Endothelial cell of umbilical vein (primary cell): ENCODE data around the gene SERPIND1. TPM values are rescaled to one million over a fixed set of nuclear protein-coding genes. Genes with fewer than 3 reads are reported as not detected.
A peak's percentile ranks its signal among the peaks of the same experiment; 100 is the strongest.

Experiments used
- BruUV-seq: library from RNA; stranded (reverse); fragments of 400-500 nt; replicated peaks from 2 replicates; lab custom pipeline; 2021; lab: Mats Ljungman, UMichigan
- CTCF ChIA-PET: fragments of 300-600, 350-600 bp; sonication (Branson Sonifier 250); formaldehyde crosslinking; loops from one replicate; lab custom pipeline; 2021; ENCODE audit warnings: antibody characterized with exemption, inconsistent platforms; lab: Charles Lee
- POLR2A ChIA-PET: fragments of 300-600, 350-600 bp; sonication (Branson Sonifier 250); formaldehyde crosslinking; loops from one replicate; lab custom pipeline; 2021; ENCODE audit warnings: antibody characterized with exemption, inconsistent platforms; lab: Charles Lee
- DNase-seq: peaks from one replicate; pipeline ENCODE4 v3.0.0-alpha.2; 2011; ENCODE audit warnings: low read depth, low spot score
- FAIRE-seq: peaks from 2 replicates; lab custom pipeline; 2011; peaks lifted over from hg19 to GRCh38; lab: Jason Lieb, UNC
- H2AFZ ChIP-seq: 2 replicates; pipeline ENCODE4 v1.6.0; 2012; ENCODE audit warnings: low read depth, low read length, control low read depth, inconsistent platforms
- H3K27ac ChIP-seq: 2 replicates; pipeline ENCODE4 v1.5.1; 2011; ENCODE audit warnings: low read depth, mild to moderate bottlenecking, control low read depth, low read length, moderate library complexity; ENCODE audit not compliant: insufficient read depth
- H3K27me3 ChIP-seq, 2 experiments: 2 replicates each; pipeline versions ENCODE4 v1.6.0 to v1.6.1; 2011; ENCODE audit warnings: low read length in 2 of 2, mixed read lengths in 1 of 2; ENCODE audit not compliant: control insufficient read depth in 2 of 2, insufficient read depth in 2 of 2
- H3K36me3 ChIP-seq, 2 experiments: 2 replicates in 1 of 2; 3 replicates in 1 of 2; pipeline ENCODE4 v1.5.1; 2011; ENCODE audit warnings: low read length in 2 of 2, mild to moderate bottlenecking in 1 of 2, moderate library complexity in 1 of 2; ENCODE audit not compliant: control insufficient read depth in 2 of 2, insufficient read depth in 2 of 2; ENCODE audit errors: extremely low read depth in 1 of 2
- H3K4me1 ChIP-seq: 3 replicates; pipeline ENCODE4 v1.5.1; 2011; ENCODE audit warnings: mild to moderate bottlenecking, low read length; ENCODE audit not compliant: control insufficient read depth, insufficient read depth; ENCODE audit errors: extremely low read depth
- H3K4me2 ChIP-seq: 2 replicates; pipeline ENCODE4 v1.6.1; 2011; ENCODE audit warnings: low read length, control low read depth, mixed read lengths; ENCODE audit not compliant: insufficient read depth
- H3K4me3 ChIP-seq, 3 experiments: fragments of 200-600 bp in 1 of 3; sonication (generic), shearing (Covaris generic) in 1 of 3; replicated peaks in 1 of 3; 2 replicates each; pipeline ENCODE4 v1.5.1; 2011 to 2016; ENCODE audit warnings: control low read depth in 3 of 3, low read length in 3 of 3, mild to moderate bottlenecking in 2 of 3, inconsistent platforms in 1 of 3, low read depth in 1 of 3, moderate library complexity in 1 of 3; ENCODE audit not compliant: insufficient read depth in 1 of 3
- H3K79me2 ChIP-seq: 2 replicates; pipeline ENCODE4 v1.6.0; 2012; ENCODE audit warnings: low read length, inconsistent platforms; ENCODE audit not compliant: control insufficient read depth, insufficient read depth
- H3K9ac ChIP-seq: replicated peaks from 2 replicates; pipeline ENCODE3; 2011; ENCODE audit warnings: low read length, control low read depth; ENCODE audit not compliant: insufficient read depth; ENCODE audit errors: extremely low read depth
- H3K9me1 ChIP-seq: replicated peaks from 3 replicates; pipeline ENCODE4 v1.6.0; 2011; ENCODE audit warnings: mild to moderate bottlenecking, low read length; ENCODE audit not compliant: control insufficient read depth, insufficient read depth; ENCODE audit errors: extremely low read depth
- H3K9me3 ChIP-seq: replicated peaks from 2 replicates; pipeline ENCODE4 v1.5.1; 2012; ENCODE audit warnings: low read length, inconsistent platforms; ENCODE audit not compliant: control insufficient read depth, insufficient read depth
- H4K20me1 ChIP-seq: replicated peaks from 2 replicates; pipeline ENCODE3; 2011; ENCODE audit warnings: mild to moderate bottlenecking, low read length; ENCODE audit not compliant: control insufficient read depth, insufficient read depth; ENCODE audit errors: extremely low read depth
- EZH2 ChIP-seq: IDR thresholded peaks from 2 replicates; pipeline ENCODE4 v1.6.1; 2012; ENCODE audit warnings: borderline replicate concordance, low read depth, mild to moderate bottlenecking, moderate library complexity, low read length, inconsistent platforms; ENCODE audit not compliant: severe bottlenecking
- FOS ChIP-seq: IDR thresholded peaks from 2 replicates; pipeline ENCODE4 v1.6.1; 2011; ENCODE audit warnings: mild to moderate bottlenecking, low read length, moderate library complexity, borderline replicate concordance; ENCODE audit not compliant: insufficient read depth
- GATA2 ChIP-seq: IDR thresholded peaks from 2 replicates; pipeline ENCODE4 v1.7.0; 2011; ENCODE audit warnings: low read depth, mild to moderate bottlenecking, moderate library complexity, mixed read lengths, low read length; ENCODE audit not compliant: insufficient read length, insufficient read depth
- JUN ChIP-seq: IDR thresholded peaks from 2 replicates; pipeline ENCODE4 v1.6.1; 2011; ENCODE audit warnings: borderline replicate concordance, low read depth; ENCODE audit not compliant: insufficient read length, insufficient read depth
- MYC ChIP-seq: IDR thresholded peaks from one replicate; pipeline ENCODE4 v1.6.1; 2011; ENCODE audit warnings: mild to moderate bottlenecking, low read depth, low read length
- POLR2A ChIP-seq: IDR thresholded peaks from 2 replicates; pipeline ENCODE4 v1.6.1; 2012; ENCODE audit warnings: low read depth, mild to moderate bottlenecking, control low read depth, low read length
- POLR2AphosphoS5 ChIP-seq: IDR thresholded peaks from 2 replicates; pipeline ENCODE4 v1.6.1; 2012; ENCODE audit warnings: low read depth, mild to moderate bottlenecking, control low read depth, low read length, moderate library complexity; ENCODE audit not compliant: insufficient read depth
- dilution Hi-C: fragments of 300-500 bp; cut with MboI; formaldehyde crosslinking; loops from one replicate; pipeline ENCODE4 v1.15.0; 2019; ENCODE audit warnings: low sequenced_read_pairs; ENCODE audit not compliant: extremely low pct_ligation_motif_present
- intact Hi-C: fragments of 100-400 bp; cut with micrococcal nuclease; formaldehyde crosslinking; loops from one replicate; pipeline ENCODE4 v1.10.0; 2022
- polyA plus RNA-seq, 4 experiments: library from polyadenylated mRNA; depleted of rRNA in 3 of 4; stranded (reverse) in 3 of 4; unstranded in 1 of 4; fragments of >200 nt; gene quantifications; 2 replicates each; pipeline versions ENCODE4 v1.2.1 to v1.2.3, GENCODE V29; 2011 to 2012; ENCODE audit warnings: missing spikeins in 1 of 4
- total RNA-seq: library from RNA; stranded (reverse); gene quantifications from 2 replicates; pipeline ENCODE4 v1.2.3, GENCODE V29; 2021
- TF ChIP-seq, protein P1 (sequence below): IDR thresholded peaks from 2 replicates; pipeline ENCODE4 v1.6.1; 2011; ENCODE audit not compliant: insufficient read depth, insufficient read length
- TF ChIP-seq, protein P2 (sequence below), 2 donors: IDR thresholded peaks; 1 replicate in 1 of 2; 2 replicates in 1 of 2; pipeline ENCODE4 v1.5.1; 2011; ENCODE audit warnings: low read length in 2 of 2, mild to moderate bottlenecking in 2 of 2, moderate library complexity in 2 of 2, control low read depth in 1 of 2, inconsistent platforms in 1 of 2, low read depth in 1 of 2; ENCODE audit not compliant: insufficient read depth in 1 of 2; ENCODE audit errors: extremely low read depth in 1 of 2

The SERPIND1 gene
- total and polyA plus RNA-seq, 2 donors (not counting 3 experiments of a cell fraction or from before 2014, with no cell fraction given), result 0.94 to 1.8 TPM

DNA sequence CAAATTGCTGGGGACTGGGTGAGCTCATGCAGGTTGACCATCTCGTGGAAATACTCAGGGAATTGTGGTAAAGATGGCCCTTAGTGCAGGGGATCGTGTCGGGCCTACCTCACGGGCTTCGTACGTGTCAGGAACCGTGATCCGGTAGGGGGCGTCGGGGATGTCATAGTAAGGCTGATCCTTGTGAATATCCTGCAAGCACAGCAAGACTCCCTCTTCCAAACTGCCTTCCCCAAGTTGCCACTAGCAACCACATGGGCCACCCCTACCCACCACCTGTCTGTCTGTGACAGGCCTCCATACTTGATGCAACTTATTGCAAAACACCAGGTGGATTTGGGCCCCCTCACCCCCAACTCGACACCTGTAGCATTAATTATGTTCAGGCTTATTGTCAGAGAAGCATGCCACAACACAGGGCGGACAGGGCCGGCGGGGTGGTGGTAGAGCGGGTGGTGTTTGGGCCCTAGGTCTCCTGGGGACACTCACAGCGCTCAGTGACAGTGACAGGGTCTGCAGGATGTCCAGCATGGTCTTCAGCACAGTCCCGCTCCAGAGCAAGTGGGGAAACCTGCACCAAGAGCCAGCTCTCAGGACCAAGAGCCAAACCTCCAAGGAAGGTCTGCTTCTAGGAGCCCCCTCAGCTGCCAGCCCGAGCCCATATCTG, 22.6 kb upstream of the SERPIND1 start:
- H3K4me2 ChIP-seq, result no peak overlapping the region
- H3K9ac ChIP-seq, result no peak overlapping the region
- no peaks in the 10 kb centered on the region for H3K79me2 ChIP-seq
- no peaks in the 10 kb centered on the region for H3K9me3 ChIP-seq
- peak overlapping the region; percentile 32 for H3K27ac ChIP-seq
- ChIA-PET CTCF (interaction anchor here (0.6 to 3.0 kb wide), 6 partner anchors 7 to 33 kb away, joined by 3 to 23 read pairs (median 6); no protein-coding TSS in a partner anchor), POLR2A (interaction anchor here (0.7 kb wide), 1 partner anchor 123 kb away, joined by 3 read pairs; no protein-coding TSS in a partner anchor)
- intact Hi-C loops, result no loop called here
- H4K20me1 ChIP-seq, result no peaks in the 10 kb centered on the region
- DNase-seq, result peak; percentile 7
- H3K27me3 ChIP-seq, result no peaks in the 10 kb centered on the region
- no peaks in the 10 kb centered on the region for H3K9me1 ChIP-seq
- dilution Hi-C loops, result no loop called here
- peaks cover 13% of the 10 kb centered on the region for H3K4me1 ChIP-seq
- FAIRE-seq, result no peak
- BruUV-seq, result no TSS peak
- H3K36me3 ChIP-seq, result peaks cover 0 to 8% of the 10 kb centered on the region in 2 experiments
- H3K4me3 ChIP-seq, result no peak overlapping the region
- H2AFZ ChIP-seq, result no peak overlapping the region
- TF ChIP-seq, protein P1, sequence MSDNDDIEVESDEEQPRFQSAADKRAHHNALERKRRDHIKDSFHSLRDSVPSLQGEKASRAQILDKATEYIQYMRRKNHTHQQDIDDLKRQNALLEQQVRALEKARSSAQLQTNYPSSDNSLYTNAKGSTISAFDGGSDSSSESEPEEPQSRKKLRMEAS, result no peak
- TF ChIP-seq POLR2A, result no peak
- TF ChIP-seq GATA2, result no peak
- no peak for TF ChIP-seq FOS
- TF ChIP-seq POLR2AphosphoS5, result no peak
- no peak for TF ChIP-seq JUN
- TF ChIP-seq, protein P2, sequence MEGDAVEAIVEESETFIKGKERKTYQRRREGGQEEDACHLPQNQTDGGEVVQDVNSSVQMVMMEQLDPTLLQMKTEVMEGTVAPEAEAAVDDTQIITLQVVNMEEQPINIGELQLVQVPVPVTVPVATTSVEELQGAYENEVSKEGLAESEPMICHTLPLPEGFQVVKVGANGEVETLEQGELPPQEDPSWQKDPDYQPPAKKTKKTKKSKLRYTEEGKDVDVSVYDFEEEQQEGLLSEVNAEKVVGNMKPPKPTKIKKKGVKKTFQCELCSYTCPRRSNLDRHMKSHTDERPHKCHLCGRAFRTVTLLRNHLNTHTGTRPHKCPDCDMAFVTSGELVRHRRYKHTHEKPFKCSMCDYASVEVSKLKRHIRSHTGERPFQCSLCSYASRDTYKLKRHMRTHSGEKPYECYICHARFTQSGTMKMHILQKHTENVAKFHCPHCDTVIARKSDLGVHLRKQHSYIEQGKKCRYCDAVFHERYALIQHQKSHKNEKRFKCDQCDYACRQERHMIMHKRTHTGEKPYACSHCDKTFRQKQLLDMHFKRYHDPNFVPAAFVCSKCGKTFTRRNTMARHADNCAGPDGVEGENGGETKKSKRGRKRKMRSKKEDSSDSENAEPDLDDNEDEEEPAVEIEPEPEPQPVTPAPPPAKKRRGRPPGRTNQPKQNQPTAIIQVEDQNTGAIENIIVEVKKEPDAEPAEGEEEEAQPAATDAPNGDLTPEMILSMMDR (IDR thresholded peaks at IDR 0.05; ENCODE audit: extremely low read depth in 1 of 2, insufficient read depth in 1 of 2, low read depth in 1 of 2, low read length in 2 of 2), result no peak
- TF ChIP-seq EZH2, result no peak
- no peak for TF ChIP-seq MYC
